H1 (cell line): ENCODE results near the gene RNASE1. TPM values are rescaled to one million over a fixed set of nuclear protein-coding genes. Genes with fewer than 3 reads are reported as not detected.
A peak's percentile ranks its signal among the peaks of the same experiment; 100 is the strongest.

Experiments
- CTCF ChIA-PET: fragments of 300-600 bp; sonication (Branson Sonifier 250); formaldehyde crosslinking; loops from one replicate; lab custom pipeline; 2021; ENCODE audit not compliant: partially characterized antibody; lab: Charles Lee
- POLR2A ChIA-PET: fragments of 300-600 bp; sonication (Branson Sonifier 250); formaldehyde crosslinking; loops from one replicate; lab custom pipeline; 2021; ENCODE audit warnings: inconsistent platforms; ENCODE audit not compliant: partially characterized antibody; lab: Charles Lee
- DNase-seq, 2 experiments: peaks; one replicate each; pipeline versions ENCODE4 v3.0.0 to v3.0.0-alpha.2; 2010 to 2022; ENCODE audit warnings: low spot score in 2 of 2, low read depth in 1 of 2, mixed read lengths in 1 of 2
- FAIRE-seq: peaks from 2 replicates; lab custom pipeline; 2011; peaks lifted over from hg19 to GRCh38; lab: Jason Lieb, UNC
- H2AFZ ChIP-seq: 2 replicates; pipeline ENCODE4 v1.8.1; 2012; ENCODE audit warnings: low read length, inconsistent platforms
- H2AK5ac ChIP-seq: 2 replicates; pipeline ENCODE4 v1.6.1; 2013; ENCODE audit warnings: low read depth, low read length
- H2BK120ac ChIP-seq: replicated peaks from 2 replicates; pipeline ENCODE3; 2013; ENCODE audit warnings: low read depth, low read length, inconsistent platforms
- H2BK12ac ChIP-seq: 2 replicates; pipeline ENCODE4 v1.6.1; 2013; ENCODE audit warnings: low read depth, low read length
- H2BK15ac ChIP-seq: 2 replicates; pipeline ENCODE4 v1.6.1; 2013; ENCODE audit warnings: low read length
- H2BK20ac ChIP-seq: 2 replicates; pipeline ENCODE4 v1.6.1; 2013; ENCODE audit warnings: low read length
- H2BK5ac ChIP-seq: 2 replicates; pipeline ENCODE4 v1.6.1; 2013; ENCODE audit warnings: low read depth, low read length
- H3K14ac ChIP-seq: 2 replicates; pipeline ENCODE4 v1.6.1; 2013; ENCODE audit warnings: inconsistent platforms; ENCODE audit not compliant: insufficient read length
- H3K18ac ChIP-seq: 2 replicates; pipeline ENCODE4 v1.6.1; 2013; ENCODE audit warnings: low read length; ENCODE audit errors: extremely low read depth
- H3K23ac ChIP-seq: 2 replicates; pipeline ENCODE4 v1.6.1; 2013; ENCODE audit warnings: inconsistent platforms; ENCODE audit not compliant: insufficient read length
- H3K23me2 ChIP-seq: 2 replicates; pipeline ENCODE4 v1.6.1; 2013; ENCODE audit warnings: low read depth, low read length
- H3K27ac ChIP-seq: 2 replicates; pipeline ENCODE4 v1.6.1; 2011; ENCODE audit warnings: low read depth, low read length, inconsistent platforms
- H3K27me3 ChIP-seq, 4 experiments: replicated peaks in 1 of 4; 1 replicate in 1 of 4; 2 replicates in 3 of 4; pipeline versions ENCODE4 v1.6.1 to v1.8.1; 2011 to 2013; ENCODE audit warnings: low read length in 3 of 4, mild to moderate bottlenecking in 3 of 4, inconsistent platforms in 2 of 4, mixed read lengths in 2 of 4, moderate library complexity in 1 of 4; ENCODE audit not compliant: control insufficient read depth in 3 of 4, insufficient read depth in 3 of 4; ENCODE audit errors: extremely low read depth in 1 of 4
- H3K36me3 ChIP-seq, 4 experiments: 2 replicates each; pipeline versions ENCODE4 v1.6.1 to v1.8.1; 2011 to 2013; ENCODE audit warnings: mild to moderate bottlenecking in 4 of 4, low read length in 3 of 4, moderate library complexity in 2 of 4, control low read depth in 1 of 4, inconsistent platforms in 1 of 4; ENCODE audit not compliant: insufficient read depth in 4 of 4, control insufficient read depth in 2 of 4
- H3K4ac ChIP-seq: replicated peaks from 2 replicates; pipeline ENCODE3; 2013; ENCODE audit warnings: low read length, low read depth, mixed read lengths, inconsistent platforms; ENCODE audit not compliant: insufficient read length
- H3K4me1 ChIP-seq, 4 experiments: replicated peaks in 1 of 4; 1 replicate in 1 of 4; 2 replicates in 3 of 4; pipeline versions ENCODE4 v1.6.1 to v1.8.1; 2011 to 2013; ENCODE audit warnings: low read length in 3 of 4, inconsistent platforms in 2 of 4, mixed read lengths in 1 of 4; ENCODE audit not compliant: insufficient read depth in 4 of 4, control insufficient read depth in 3 of 4
- H3K4me2 ChIP-seq, 2 experiments: 2 replicates each; pipeline versions ENCODE4 v1.6.1 to v1.8.1; 2011 to 2013; ENCODE audit warnings: low read depth in 2 of 2, low read length in 2 of 2, control low read depth in 1 of 2, inconsistent platforms in 1 of 2, mild to moderate bottlenecking in 1 of 2; ENCODE audit not compliant: insufficient read depth in 1 of 2
- H3K4me3 ChIP-seq, 4 experiments: fragments of 200-600, 300-600 bp in 1 of 4; sonication (generic), shearing (Covaris generic), sonication (Bioruptor Twin) in 1 of 4; 2 replicates each; pipeline versions ENCODE4 v1.5.1 to v1.8.1; 2011 to 2016; ENCODE audit warnings: low read length in 4 of 4, low read depth in 3 of 4, control low read depth in 2 of 4, inconsistent platforms in 2 of 4, mild to moderate bottlenecking in 2 of 4, mixed read lengths in 1 of 4, moderate library complexity in 1 of 4; ENCODE audit not compliant: insufficient read depth in 2 of 4; ENCODE audit errors: extremely low read depth in 1 of 4
- H3K56ac ChIP-seq: replicated peaks from 2 replicates; pipeline ENCODE3; 2013; ENCODE audit warnings: low read depth, mild to moderate bottlenecking, mixed read lengths, low read length, inconsistent platforms; ENCODE audit not compliant: insufficient read length
- H3K79me1 ChIP-seq: 2 replicates; pipeline ENCODE4 v1.6.1; 2013; ENCODE audit warnings: low read depth, low read length, control low read depth
- H3K79me2 ChIP-seq, 2 experiments: 2 replicates each; pipeline versions ENCODE4 v1.6.1 to v1.8.1; 2012 to 2013; ENCODE audit warnings: low read length in 2 of 2, mild to moderate bottlenecking in 2 of 2, inconsistent platforms in 1 of 2; ENCODE audit not compliant: insufficient read depth in 2 of 2, control insufficient read depth in 1 of 2
- H3K9ac ChIP-seq, 4 experiments: replicated peaks in 1 of 4; 1 replicate in 1 of 4; 2 replicates in 3 of 4; pipeline versions ENCODE4 v1.6.1 to v1.8.1; 2011 to 2013; ENCODE audit warnings: low read depth in 3 of 4, low read length in 3 of 4, control low read depth in 2 of 4, mild to moderate bottlenecking in 2 of 4, moderate library complexity in 2 of 4, inconsistent platforms in 1 of 4; ENCODE audit errors: extremely low read depth in 1 of 4
- H3K9me3 ChIP-seq, 2 experiments: 2 replicates each; pipeline versions ENCODE4 v1.6.1 to v1.8.1; 2012 to 2013; ENCODE audit warnings: mild to moderate bottlenecking in 2 of 2, moderate library complexity in 2 of 2, control low read depth in 1 of 2, inconsistent platforms in 1 of 2, low read depth in 1 of 2, low read length in 1 of 2, mixed read lengths in 1 of 2; ENCODE audit not compliant: insufficient read depth in 2 of 2
- H4K20me1 ChIP-seq, 2 experiments: replicated peaks in 1 of 2; 2 replicates each; pipeline versions ENCODE3 to v1.8.1; 2011 to 2013; ENCODE audit warnings: inconsistent platforms in 2 of 2, low read length in 2 of 2, mild to moderate bottlenecking in 1 of 2; ENCODE audit not compliant: insufficient read depth in 2 of 2, control insufficient read depth in 1 of 2
- H4K5ac ChIP-seq: 2 replicates; pipeline ENCODE4 v1.6.1; 2013; ENCODE audit warnings: low read length, low read depth, mixed read lengths, inconsistent platforms; ENCODE audit not compliant: insufficient read length
- H4K8ac ChIP-seq: 2 replicates; pipeline ENCODE4 v1.8.0; 2013; ENCODE audit warnings: mild to moderate bottlenecking, moderate library complexity, low read length, inconsistent platforms; ENCODE audit not compliant: insufficient read depth; ENCODE audit errors: extremely low read depth
- H4K91ac ChIP-seq: replicated peaks from 2 replicates; pipeline ENCODE3; 2013; ENCODE audit warnings: low read length, mixed read lengths, inconsistent platforms; ENCODE audit not compliant: insufficient read length
- EP300 ChIP-seq, 2 experiments: IDR thresholded peaks; 1 replicate in 1 of 2; 2 replicates in 1 of 2; pipeline ENCODE4 v1.6.1; 2011 to 2012; ENCODE audit warnings: low read depth in 2 of 2, low read length in 2 of 2, mild to moderate bottlenecking in 2 of 2, borderline replicate concordance in 1 of 2, inconsistent platforms in 1 of 2, moderate library complexity in 1 of 2
- RXRA ChIP-seq: IDR thresholded peaks from 2 replicates; pipeline ENCODE4 v1.6.1; 2011; ENCODE audit warnings: low read depth, mild to moderate bottlenecking, low read length, moderate library complexity; ENCODE audit not compliant: insufficient read depth
- SP1 ChIP-seq: IDR thresholded peaks from 2 replicates; pipeline ENCODE4 v1.6.1; 2011; ENCODE audit warnings: low read depth, low read length
- WGBS, 2 experiments: shearing (Covaris generic) in 1 of 2; methylation state at CpG; one replicate each; pipeline versions ENCODE4 v1.1.6 to v1.1.7; 2013 to 2015; ENCODE audit warnings: low lambda C conversion rate in 2 of 2, mixed read lengths in 2 of 2, inconsistent platforms in 1 of 2, low coverage in 1 of 2, missing lambda C conversion rate in 1 of 2; ENCODE audit not compliant: insufficient replicate concordance in 2 of 2, insufficient coverage in 1 of 2, insufficient read length in 1 of 2; ENCODE audit errors: extremely low coverage in 1 of 2, missing lambda C conversion rate in 1 of 2; 5-methylcytosine and 5-hydroxymethylcytosine counted together
- polyA plus RNA-seq, 7 experiments: library from polyadenylated mRNA; depleted of rRNA in 3 of 7; stranded (reverse) in 5 of 7; unstranded in 2 of 7; fragments of >200 nt in 5 of 7; fragments of 200-250 nt in 2 of 7; gene quantifications; 1 replicate in 5 of 7; 2 replicates in 1 of 7; 4 replicates in 1 of 7; pipeline versions ENCODE4 v1.2.1 to v1.2.3, GENCODE V29; 2011 to 2013; ENCODE audit warnings: missing spikeins in 2 of 7, mixed read lengths in 2 of 7
- total RNA-seq: library from RNA; stranded (reverse); fragmentation: NEBNext Ultra II Directional; extraction: Animal tissue kit (Norgen Biotek cat#: 25700); gene quantifications from 2 replicates; pipeline ENCODE4 v1.2.1, GENCODE V29; 2021

RNASE1 gene
- total and polyA plus RNA-seq, 2 of the 8 experiments (the other 6 are each of a cell fraction or from before 2014, with no cell fraction given), result 2.2 to 13.4 TPM

DNA sequence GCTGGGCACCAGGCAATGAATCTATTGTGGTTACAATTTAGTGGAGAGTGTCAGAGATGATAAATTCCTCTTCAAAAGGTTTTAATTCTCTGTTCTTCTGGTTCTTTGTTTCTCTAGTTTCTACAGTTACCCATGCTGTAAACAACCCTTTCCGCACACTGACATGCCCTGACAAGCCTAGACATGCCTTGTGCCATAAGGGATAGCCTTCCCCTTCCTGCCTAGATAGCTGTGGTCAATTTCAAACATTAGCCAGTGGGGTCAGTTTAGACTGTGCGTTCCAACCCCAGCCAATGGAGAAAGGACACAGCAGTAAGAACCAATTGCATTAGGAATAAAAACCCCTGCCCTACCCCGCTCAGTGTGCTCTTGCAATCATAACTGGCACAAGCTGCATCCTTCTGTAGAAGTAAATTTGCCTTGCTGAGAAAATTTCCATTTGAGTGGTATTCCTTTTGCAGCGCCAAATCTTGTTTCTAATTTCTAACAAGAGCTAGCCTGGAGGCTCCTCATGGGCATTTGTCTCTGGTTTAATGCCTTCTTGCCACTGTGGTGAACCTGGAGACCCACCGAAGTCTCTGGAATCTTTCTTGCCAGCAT, 50.6 kb downstream of the RNASE1 start:
- Histone ChIP-seq H3K27ac (peak overlapping the region; percentile 70; the same call in 1 of the 2 replicates), H3K9ac (no peak overlapping the region), H2BK20ac (peak overlapping the region; percentile 94), H3K79me1 (no peaks in the 10 kb centered on the region), H4K91ac (peak overlapping the region; percentile 76), H2BK5ac (peak overlapping the region; percentile 99), H2AK5ac (peak overlapping the region; percentile 98), H3K4me2 (no peak overlapping the region), H2BK15ac (no peak overlapping the region), H2AFZ (no peak overlapping the region), H4K5ac (no peak overlapping the region), H3K23me2 (no peaks in the 10 kb centered on the region), H3K36me3 (no peaks in the 10 kb centered on the region), H2BK120ac (peak overlapping the region; percentile 65), H3K23ac (no peak overlapping the region), H3K4me1 (no peaks in the 10 kb centered on the region), H4K8ac (no peak overlapping the region), H3K4ac (peak overlapping the region; percentile 50), H3K27me3 (no peaks in the 10 kb centered on the region), H3K9me3 (no peaks in the 10 kb centered on the region), H2BK12ac (peak overlapping the region; percentile 98), H3K56ac (no peak overlapping the region), H3K14ac (no peak overlapping the region), H3K79me2 (no peaks in the 10 kb centered on the region), H3K4me3 (no peak overlapping the region), H3K18ac (peak overlapping the region; percentile 91; the same call in 1 of the 2 replicates), H4K20me1 (no peaks in the 10 kb centered on the region)
- WGBS, 2 experiments, result 80% methylated on average over 5 of the region's 5 CpGs; no CpG with 5 or more reads in 1 of the 2 experiments
- ChIA-PET POLR2A (no interaction called here), CTCF (interaction anchor here (1.4 kb wide), 1 partner anchor 102 kb away, joined by 3 read pairs; no protein-coding TSS in a partner anchor)
- FAIRE-seq, result peak; percentile 19
- no peak for DNase-seq
- no peak for TF ChIP-seq RXRA
- 0 out of 3 replicates have a peak, but pooled peaks of 1 of the 2 experiments have one; percentile 28 for TF ChIP-seq EP300 (IDR thresholded peaks at IDR 0.05; ENCODE audit: borderline replicate concordance in 1 of 2, low read depth in 2 of 2, low read length in 2 of 2)
- 0 out of 2 replicates have a peak, but pooled peaks have one; percentile 23 for TF ChIP-seq SP1
